B cell (primary cell): ENCODE data around the gene STK40. TPM values are rescaled to one million over a fixed set of nuclear protein-coding genes. Genes with fewer than 3 reads are reported as not detected.

Experiments
- ATAC-seq: fragments of 200-7000 bp; cut with Tn5 transposase; one replicate; pipeline ENCODE4 v1.10.0; 2021; ENCODE audit warnings: low read depth, mild to moderate bottlenecking, moderate number of reproducible peaks, moderate library complexity
- CTCF ChIA-PET: fragments of 350-600 bp; sonication (Branson Sonifier 250); formaldehyde crosslinking; loops from one replicate; lab custom pipeline; 2021; ENCODE audit warnings: antibody characterized with exemption, inconsistent platforms; lab: Charles Lee
- POLR2A ChIA-PET: fragments of 350-600 bp; sonication (Branson Sonifier 250); formaldehyde crosslinking; loops from one replicate; lab custom pipeline; 2021; ENCODE audit warnings: antibody characterized with exemption; lab: Charles Lee
- DNase-seq: peaks from one replicate; pipeline ENCODE4 v3.0.0; 2013
- H2AFZ ChIP-seq: 2 replicates; pipeline ENCODE4 v1.6.1; 2012; ENCODE audit warnings: mild to moderate bottlenecking, low read depth, low read length; ENCODE audit not compliant: insufficient read depth, poor library complexity, severe bottlenecking
- H3K27ac ChIP-seq, 2 donors: 1 replicate in 1 of 2; 2 replicates in 1 of 2; pipeline ENCODE4 v1.5.1; 2012 to 2013; ENCODE audit warnings: low read length in 2 of 2, mild to moderate bottlenecking in 2 of 2, moderate library complexity in 1 of 2
- H3K27me3 ChIP-seq, 4 experiments: fragments of 200-600 bp in 1 of 4; sonication (generic) in 1 of 4; replicated peaks in 1 of 4; 1 replicate in 2 of 4; 2 replicates in 2 of 4; pipeline versions ENCODE4 v1.6.1 to v1.7.0; 2013 to 2016; ENCODE audit warnings: low read length in 3 of 4, mild to moderate bottlenecking in 2 of 4, mixed read lengths in 1 of 4, moderate library complexity in 1 of 4; ENCODE audit not compliant: insufficient read depth in 4 of 4, control insufficient read depth in 3 of 4; ENCODE audit errors: control extremely low read depth in 1 of 4
- H3K36me3 ChIP-seq, 2 experiments: replicated peaks in 1 of 2; 1 replicate in 1 of 2; 2 replicates in 1 of 2; pipeline versions ENCODE4 v1.6.1 to v1.7.1; 2013; ENCODE audit warnings: low read length in 1 of 2; ENCODE audit not compliant: insufficient read depth in 2 of 2, control insufficient read depth in 1 of 2; ENCODE audit errors: control extremely low read depth in 1 of 2, extremely low read depth in 1 of 2
- H3K4me1 ChIP-seq, 2 donors: fragments of 200-600 bp in 1 of 2; sonication (generic) in 1 of 2; 1 replicate in 1 of 2; 2 replicates in 1 of 2; pipeline versions ENCODE4 v1.5.1 to v1.6.1; 2013 to 2017; ENCODE audit warnings: low read length in 2 of 2; ENCODE audit not compliant: control insufficient read depth in 2 of 2, insufficient read depth in 2 of 2
- H3K4me2 ChIP-seq: replicated peaks from 2 replicates; pipeline ENCODE3; 2012; ENCODE audit warnings: mild to moderate bottlenecking, low read depth, low read length; ENCODE audit not compliant: poor library complexity, severe bottlenecking
- H3K4me3 ChIP-seq, 5 experiments: fragments of 200-600 bp in 1 of 5; sonication (generic) in 1 of 5; 1 replicate in 3 of 5; 2 replicates in 2 of 5; pipeline versions ENCODE4 v1.5.1 to v1.7.0; 2011 to 2016; ENCODE audit warnings: low read length in 4 of 5, mild to moderate bottlenecking in 4 of 5, low read depth in 2 of 5, control low read depth in 1 of 5, moderate library complexity in 1 of 5; ENCODE audit not compliant: insufficient read depth in 1 of 5; ENCODE audit errors: control extremely low read depth in 1 of 5, extremely low read depth in 1 of 5
- H3K79me2 ChIP-seq: fragments of 200-600 bp; sonication (generic); one replicate; pipeline ENCODE4 v1.6.0; 2016; ENCODE audit warnings: low read length; ENCODE audit not compliant: control insufficient read depth, insufficient read depth
- H3K9ac ChIP-seq: fragments of 200-600 bp; sonication (generic); 2 replicates; pipeline ENCODE4 v1.6.1; 2017; ENCODE audit warnings: mild to moderate bottlenecking, low read length, moderate library complexity
- H3K9me3 ChIP-seq, 3 donors: one replicate each; pipeline versions ENCODE4 v1.6.1 to v1.7.1; 2013; ENCODE audit warnings: low read length in 2 of 3; ENCODE audit not compliant: control insufficient read depth in 2 of 3, insufficient read depth in 1 of 3; ENCODE audit errors: control extremely low read depth in 1 of 3
- H4K20me1 ChIP-seq: 2 replicates; pipeline ENCODE4 v1.6.0; 2012; ENCODE audit warnings: mild to moderate bottlenecking, low read length; ENCODE audit not compliant: insufficient read depth, control insufficient read depth, poor library complexity, severe bottlenecking
- H3K27ac Mint-ChIP-seq: one replicate; pipeline ENCODE4 v1.8.0; 2021; ENCODE audit warnings: mixed read lengths
- H3K27me3 Mint-ChIP-seq: one replicate; pipeline ENCODE4 v1.8.0; 2021; ENCODE audit warnings: mixed read lengths
- H3K4me1 Mint-ChIP-seq: one replicate; pipeline ENCODE4 v1.8.0; 2021; ENCODE audit warnings: mixed read lengths
- H3K4me3 Mint-ChIP-seq: one replicate; pipeline ENCODE4 v1.8.0; 2021; ENCODE audit warnings: mixed read lengths
- H3K9me3 Mint-ChIP-seq: one replicate; pipeline ENCODE4 v1.8.0; 2022; ENCODE audit warnings: mixed read lengths; ENCODE audit not compliant: insufficient read depth
- CTCF ChIP-seq: fragments of 200-600 bp; IDR thresholded peaks from one replicate; pipeline ENCODE4 v1.8.0; 2022; ENCODE audit warnings: antibody characterized with exemption, mild to moderate bottlenecking
- EZH2 ChIP-seq: IDR thresholded peaks from 2 replicates; pipeline ENCODE4 v1.6.1; 2012; ENCODE audit warnings: borderline replicate concordance, low read depth, mild to moderate bottlenecking, moderate library complexity, low read length; ENCODE audit not compliant: insufficient read depth, poor library complexity, severe bottlenecking
- WGBS: methylation state at CpG from one replicate; pipeline ENCODE4 v1.1.5; 2013; ENCODE audit warnings: missing lambda C conversion rate; ENCODE audit not compliant: insufficient coverage; 5-methylcytosine and 5-hydroxymethylcytosine counted together
- intact Hi-C: fragments of 100-400 bp; cut with micrococcal nuclease; formaldehyde crosslinking; loops from one replicate; pipeline ENCODE4 v1.10.0; 2022
- polyA plus RNA-seq: library from polyadenylated mRNA; depleted of rRNA; stranded (reverse); fragments of >200 nt; gene quantifications from 2 replicates; pipeline ENCODE4 v1.2.3, GENCODE V29; 2012
- total RNA-seq, 2 donors: library from RNA; stranded (reverse); fragments of 120-200 nt in 1 of 2; gene quantifications; 1 replicate in 1 of 2; 2 replicates in 1 of 2; pipeline versions ENCODE4 v1.2.3 to v1.2.4, GENCODE V29; 2013 to 2022

STK40 gene
- total and polyA plus RNA-seq, 2 donors (not counting 1 experiment from before 2014, with no cell fraction given), result 53.1 to 69.1 TPM

- H3K9ac ChIP-seq, result peak overlapping the region; percentile 71
- WGBS, result no CpG with 5 or more reads among the region's 9 CpGs
- H3K9me3 Mint-ChIP-seq, result no peaks in the 10 kb centered on the region
These were observed 61.4 kb downstream of the STK40 start for GRCh38 chr1:36324353-36324703.

More at GRCh38 chr1:36324353-36324703, 61.4 kb downstream of the STK40 start:
- H3K4me3 Mint-ChIP-seq, result peak overlapping the region; percentile 84
- DNase-seq, result no peak
- TF ChIP-seq CTCF (no peak), EZH2 (no peak)
- Histone ChIP-seq H3K4me1 (peaks cover 33 to 40% of the 10 kb centered on the region in 2 donors), H4K20me1 (peaks cover 8% of the 10 kb centered on the region), H3K4me2 (peak overlapping the region; percentile 97), H3K79me2 (no peaks in the 10 kb centered on the region), H3K9me3 (no peaks in the 10 kb centered on the region), H3K36me3 (no peaks in the 10 kb centered on the region), H3K27me3 (peaks cover 0 to 36% (median 12%) of the 10 kb centered on the region in 4 experiments), H2AFZ (peak overlapping the region; percentile 55), H3K4me3 (peak overlapping the region in 1 of 5 experiments; percentile 32), H3K27ac (no peak overlapping the region)
- intact Hi-C loops, result loop anchor here (5.0 kb wide), 1 partner anchor 43 kb away; no protein-coding TSS in a partner anchor
- CTCF ChIA-PET, result interaction anchor here (0.7 to 2.1 kb wide), 4 partner anchors 39 to 218 kb away, joined by 3 to 7 read pairs (median 4); no protein-coding TSS in a partner anchor
- ATAC-seq, result no peak
- H3K4me1 Mint-ChIP-seq, result peaks cover 32% of the 10 kb centered on the region
- no peak overlapping the region for H3K27ac Mint-ChIP-seq
- H3K27me3 Mint-ChIP-seq, result peaks cover 31% of the 10 kb centered on the region
- POLR2A ChIA-PET, result interaction anchor here (1.0 to 1.1 kb wide), 2 partner anchors 9 to 140 kb away, joined by 3 to 6 read pairs; partner anchors contain the start of gene MRPS15
